Kidney (tissue), 14 donors: ENCODE measurements around the gene GBX1. TPM values are rescaled to one million over a fixed set of nuclear protein-coding genes. Genes with fewer than 3 reads are reported as not detected.
A peak's percentile ranks its signal among the peaks of the same experiment; 100 is the strongest.

Experiments used
- DNase-seq, 5 donors: peaks; one replicate each; pipeline ENCODE4 v3.0.0-alpha.2; 2013 to 2020
- FAIRE-seq: peaks from 2 replicates; lab custom pipeline; 2012; peaks lifted over from hg19 to GRCh38; lab: Jason Lieb, UNC
- H3K27ac ChIP-seq, 2 donors: one replicate each; pipeline ENCODE4 v1.7.0; 2013; ENCODE audit warnings: low read depth in 2 of 2, low read length in 2 of 2, inconsistent platforms in 1 of 2
- H3K27me3 ChIP-seq: one replicate; pipeline ENCODE4 v1.7.1; 2013; ENCODE audit warnings: low read length, inconsistent platforms; ENCODE audit not compliant: control insufficient read depth, insufficient read depth
- H3K36me3 ChIP-seq, 3 donors: one replicate each; pipeline versions ENCODE4 v1.7.0 to v1.7.1; 2013; ENCODE audit warnings: low read length in 3 of 3, control low read depth in 1 of 3, inconsistent platforms in 1 of 3; ENCODE audit not compliant: insufficient read depth in 3 of 3, control insufficient read depth in 2 of 3
- H3K4me1 ChIP-seq, 3 donors: one replicate each; pipeline versions ENCODE4 v1.7.0 to v1.7.1; 2013; ENCODE audit warnings: low read length in 3 of 3, inconsistent platforms in 1 of 3, low read depth in 1 of 3; ENCODE audit not compliant: control insufficient read depth in 2 of 3, insufficient read depth in 2 of 3
- H3K4me3 ChIP-seq, 3 donors: one replicate each; pipeline versions ENCODE4 v1.7.0 to v1.8.1; 2013; ENCODE audit warnings: low read length in 3 of 3, control low read depth in 1 of 3, inconsistent platforms in 1 of 3
- H3K9ac ChIP-seq, 3 donors: one replicate each; pipeline versions ENCODE4 v1.7.0 to v1.7.1; 2013; ENCODE audit warnings: low read length in 3 of 3, control low read depth in 1 of 3, inconsistent platforms in 1 of 3
- H3K9me3 ChIP-seq, 3 donors: one replicate each; pipeline versions ENCODE4 v1.7.0 to v1.7.1; 2013; ENCODE audit warnings: low read length in 3 of 3, control low read depth in 1 of 3, inconsistent platforms in 1 of 3; ENCODE audit not compliant: control insufficient read depth in 2 of 3, insufficient read depth in 1 of 3
- intact Hi-C: fragments of 100-400 bp; cut with DNase I; formaldehyde crosslinking; loops from one replicate; pipeline ENCODE4 v1.11.1; 2022
- polyA plus RNA-seq: library from polyadenylated mRNA; stranded (reverse); fragments of 350-450 nt; fragmentation: Illumina TruSeq; extraction: RNeasy Lipid Tissue Mini Kit (QIAGEN cat#74804); gene quantifications from one replicate; pipeline ENCODE4 v1.2.3, GENCODE V29; 2014; ENCODE audit warnings: low read depth, low replicate concordance; ENCODE audit not compliant: insufficient read depth
- total RNA-seq: library from RNA; stranded (reverse); fragmentation: NEBNext Ultra II Directional; extraction: Animal tissue kit (Norgen Biotek cat#: 25700); gene quantifications from one replicate; pipeline ENCODE4 v1.2.1, GENCODE V29; 2021
- TF ChIP-seq, protein P1 (sequence below): IDR thresholded peaks from 3 replicates; pipeline ENCODE4 v1.5.1; 2012; ENCODE audit warnings: mild to moderate bottlenecking, moderate library complexity, borderline replicate concordance; ENCODE audit not compliant: insufficient read depth; ENCODE audit errors: extremely low read depth
- donor health status: control.
- donor health status: control.
- donor health status: control.
- donor health status: control.
- donor health status: control.
- donor health status: DM: yes; HTN: yes; CAD: no.
- donor health status: Normal renal cell carcinoma (clear cell type).

GBX1 gene
- total and polyA plus RNA-seq, 2 donors from 2014 or later: not detected

DNA sequence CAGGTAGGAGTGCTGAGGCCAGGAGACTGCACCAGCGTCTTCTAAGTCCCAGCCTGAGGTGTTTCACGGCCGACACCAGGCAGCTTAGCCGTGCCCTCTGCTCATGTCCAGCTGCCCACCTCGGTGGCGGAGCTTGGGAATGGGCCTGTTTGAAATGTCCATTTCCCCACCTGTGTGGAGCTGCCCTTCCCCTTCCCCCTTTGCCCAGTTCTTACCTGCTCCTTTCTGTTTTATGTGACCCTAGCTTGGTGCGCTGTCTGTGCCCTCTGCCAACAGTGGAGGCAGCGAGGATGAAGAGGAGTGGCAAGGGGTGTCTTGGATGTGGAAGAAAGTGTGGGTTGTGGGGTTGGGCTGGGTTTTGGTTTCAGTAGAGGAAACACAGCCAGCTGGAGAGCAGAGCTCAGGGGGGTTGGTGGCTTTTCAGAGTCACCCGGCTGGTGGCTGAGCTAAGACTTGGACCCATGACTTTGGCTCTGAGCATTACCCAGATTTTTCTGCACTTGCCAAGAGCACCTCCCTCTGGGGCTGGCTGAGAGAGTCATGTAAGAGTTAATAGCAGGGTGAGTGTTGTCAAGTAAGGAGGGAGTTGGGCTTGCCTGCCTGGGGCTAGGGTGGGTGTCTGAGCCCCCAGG lies 37.4 kb downstream of the GBX1 start:
- peak in 1 of 5 donors; percentile 36 for DNase-seq
- Histone ChIP-seq H3K9ac (no peak overlapping the region), H3K4me3 (no peak overlapping the region), H3K27me3 (no peaks in the 10 kb centered on the region), H3K4me1 (peaks cover 0 to 4% (median 0%) of the 10 kb centered on the region in 3 donors), H3K9me3 (no peaks in the 10 kb centered on the region), H3K36me3 (peaks cover 0 to 39% (median 17%) of the 10 kb centered on the region in 3 donors), H3K27ac (no peak overlapping the region)
- intact Hi-C loops: no loop called here
- TF ChIP-seq, protein P1, sequence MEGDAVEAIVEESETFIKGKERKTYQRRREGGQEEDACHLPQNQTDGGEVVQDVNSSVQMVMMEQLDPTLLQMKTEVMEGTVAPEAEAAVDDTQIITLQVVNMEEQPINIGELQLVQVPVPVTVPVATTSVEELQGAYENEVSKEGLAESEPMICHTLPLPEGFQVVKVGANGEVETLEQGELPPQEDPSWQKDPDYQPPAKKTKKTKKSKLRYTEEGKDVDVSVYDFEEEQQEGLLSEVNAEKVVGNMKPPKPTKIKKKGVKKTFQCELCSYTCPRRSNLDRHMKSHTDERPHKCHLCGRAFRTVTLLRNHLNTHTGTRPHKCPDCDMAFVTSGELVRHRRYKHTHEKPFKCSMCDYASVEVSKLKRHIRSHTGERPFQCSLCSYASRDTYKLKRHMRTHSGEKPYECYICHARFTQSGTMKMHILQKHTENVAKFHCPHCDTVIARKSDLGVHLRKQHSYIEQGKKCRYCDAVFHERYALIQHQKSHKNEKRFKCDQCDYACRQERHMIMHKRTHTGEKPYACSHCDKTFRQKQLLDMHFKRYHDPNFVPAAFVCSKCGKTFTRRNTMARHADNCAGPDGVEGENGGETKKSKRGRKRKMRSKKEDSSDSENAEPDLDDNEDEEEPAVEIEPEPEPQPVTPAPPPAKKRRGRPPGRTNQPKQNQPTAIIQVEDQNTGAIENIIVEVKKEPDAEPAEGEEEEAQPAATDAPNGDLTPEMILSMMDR: no peak
- FAIRE-seq: no peak

DNA sequence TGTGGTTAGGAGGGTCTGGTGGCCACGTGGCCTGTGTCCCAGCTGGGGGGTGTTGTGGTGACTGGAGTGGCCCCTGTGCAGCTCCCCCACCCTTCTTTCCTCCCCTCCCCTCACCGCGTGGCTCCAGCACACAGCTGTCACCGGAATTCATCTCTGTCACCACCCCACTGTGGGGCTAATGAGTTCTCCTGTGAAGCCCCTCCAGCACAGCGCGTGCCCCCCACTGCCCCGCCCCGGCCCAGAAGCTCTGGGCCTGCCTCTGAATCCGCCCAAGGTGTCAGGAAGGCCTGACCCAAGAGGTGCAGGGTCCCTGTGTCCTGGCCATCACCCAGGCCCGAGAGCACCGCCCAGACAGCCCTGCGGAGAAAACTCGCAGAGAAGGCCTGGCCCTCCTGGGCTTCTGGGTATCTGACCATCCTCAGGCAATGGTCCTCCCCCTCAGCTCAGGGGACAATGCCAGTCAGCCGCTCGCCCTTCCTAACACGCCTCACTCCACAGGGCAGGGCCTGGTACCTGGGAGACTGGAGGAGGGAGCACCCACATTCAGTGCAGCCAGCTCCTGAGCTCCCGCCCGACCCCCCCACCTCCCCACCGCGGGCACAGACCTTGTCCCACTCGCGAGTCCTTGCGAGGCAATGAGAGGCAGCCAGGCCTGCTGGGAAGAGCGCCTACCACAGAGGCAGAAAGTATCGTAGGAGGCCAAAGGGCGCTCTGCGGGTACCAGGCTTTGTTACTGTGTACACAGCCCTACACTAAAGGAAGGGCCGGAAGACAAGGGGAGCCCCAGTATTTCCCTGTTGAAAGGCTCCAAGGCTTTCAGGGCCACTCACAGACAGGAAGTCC lies 38.2 kb downstream of the GBX1 start:
- intact Hi-C loops: no loop called here
- no peaks in the 10 kb centered on the region for H3K27me3 ChIP-seq
- H3K4me1 ChIP-seq: peaks cover 0 to 5% (median 0%) of the 10 kb centered on the region in 3 donors
- DNase-seq: peak in 2 of 5 donors; percentile 37 to 39
- H3K9ac ChIP-seq: no peak overlapping the region
- H3K36me3 ChIP-seq: peaks cover 0 to 34% (median 17%) of the 10 kb centered on the region in 3 donors
- H3K9me3 ChIP-seq: no peaks in the 10 kb centered on the region
- no peak overlapping the region for H3K27ac ChIP-seq
- H3K4me3 ChIP-seq: no peak overlapping the region
- TF ChIP-seq, protein P1: no peak
- FAIRE-seq: no peak

DNA sequence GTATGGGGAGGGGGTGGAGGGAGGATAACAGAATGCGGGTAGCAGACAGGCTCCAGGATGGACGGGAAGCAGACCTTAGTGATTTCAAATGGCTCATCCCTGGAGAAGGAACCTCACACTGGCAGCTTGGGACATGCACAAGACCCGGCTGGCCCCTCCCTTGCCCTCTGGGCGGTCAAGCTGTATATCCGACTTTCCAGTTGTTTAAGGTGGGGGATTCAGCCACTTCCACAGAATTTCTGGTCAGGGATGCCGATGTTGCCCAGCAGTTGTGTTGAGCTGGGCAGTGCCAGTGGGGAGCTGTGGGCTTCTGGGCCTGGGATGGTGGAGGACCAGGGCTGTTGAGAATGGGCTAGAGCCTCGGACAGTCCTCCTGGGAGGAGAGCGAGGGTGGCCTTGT lies 38.8 kb downstream of the GBX1 start:
- Histone ChIP-seq H3K9me3 (no peaks in the 10 kb centered on the region), H3K4me1 (peaks cover 0 to 5% (median 0%) of the 10 kb centered on the region in 3 donors), H3K9ac (no peak overlapping the region), H3K27me3 (no peaks in the 10 kb centered on the region), H3K36me3 (peaks cover 0 to 32% (median 15%) of the 10 kb centered on the region in 3 donors), H3K27ac (no peak overlapping the region), H3K4me3 (no peak overlapping the region)
- TF ChIP-seq, protein P1: no peak
- FAIRE-seq: no peak
- DNase-seq: no peak
- intact Hi-C loops: no loop called here
